Kidney tubule cell (primary cell): ENCODE measurements around the gene LAMA3.
"Not testable (repeated sequence)": the region's sequence is repeated elsewhere in the genome, so short reads cannot be mapped to it uniquely, and the experiment has no call there.

Source experiments
- DNase-seq: peaks from one replicate; pipeline ENCODE4 v3.0.0-alpha.2; 2018; ENCODE audit warnings: low spot score

LAMA3 gene

GRCh38 chr18:23732439-23732838 lies 43.2 kb downstream of the LAMA3 start:
- no peak for DNase-seq

DNA sequence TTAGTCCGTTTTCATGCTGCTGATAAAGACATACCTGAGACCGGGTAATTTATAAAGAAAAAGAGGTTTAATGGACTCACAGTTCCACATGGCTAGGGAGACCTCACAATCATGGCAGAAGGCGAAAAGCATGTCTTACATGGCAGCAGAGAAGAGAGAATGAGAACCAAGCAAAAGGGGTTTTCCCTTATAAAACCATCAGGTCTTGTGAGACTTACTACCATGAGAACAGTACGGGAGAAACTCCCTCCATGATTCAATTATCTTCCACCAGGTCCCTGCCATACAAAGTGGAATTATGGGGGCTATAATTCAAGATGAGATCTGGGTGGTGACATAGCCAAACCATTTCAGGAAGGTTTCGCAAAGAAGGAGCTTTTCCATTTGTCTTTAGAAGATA lies 44.0 kb downstream of the LAMA3 start:
- peak; percentile 48 for DNase-seq

GRCh38 chr18:23733895-23734294 lies 44.6 kb downstream of the LAMA3 start:
- no peak for DNase-seq

- DNase-seq: peak; percentile 89
Observed at GRCh38 chr18:23735021-23735464, 45.8 kb downstream of the LAMA3 start.

DNA sequence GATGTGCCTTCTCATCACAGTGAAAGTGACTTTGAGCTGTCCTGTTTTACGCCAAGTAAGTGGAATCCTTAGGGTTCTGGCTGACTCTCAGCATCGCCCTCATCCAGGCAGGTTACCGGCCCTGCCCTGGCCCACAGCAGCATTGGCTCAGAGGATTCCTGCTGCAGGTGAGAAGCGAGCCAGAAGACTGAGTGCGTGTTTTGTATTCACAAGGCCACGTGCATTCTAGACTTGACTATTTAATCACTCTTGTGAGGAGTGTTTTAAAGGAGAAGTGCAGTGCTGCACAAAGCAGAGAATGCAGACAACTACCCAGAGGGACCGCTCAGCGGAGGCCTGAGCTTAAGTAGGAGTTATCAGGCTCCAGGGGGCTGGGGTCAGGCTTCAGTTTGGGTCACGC lies 48.3 kb downstream of the LAMA3 start:
- DNase-seq: no peak

DNA sequence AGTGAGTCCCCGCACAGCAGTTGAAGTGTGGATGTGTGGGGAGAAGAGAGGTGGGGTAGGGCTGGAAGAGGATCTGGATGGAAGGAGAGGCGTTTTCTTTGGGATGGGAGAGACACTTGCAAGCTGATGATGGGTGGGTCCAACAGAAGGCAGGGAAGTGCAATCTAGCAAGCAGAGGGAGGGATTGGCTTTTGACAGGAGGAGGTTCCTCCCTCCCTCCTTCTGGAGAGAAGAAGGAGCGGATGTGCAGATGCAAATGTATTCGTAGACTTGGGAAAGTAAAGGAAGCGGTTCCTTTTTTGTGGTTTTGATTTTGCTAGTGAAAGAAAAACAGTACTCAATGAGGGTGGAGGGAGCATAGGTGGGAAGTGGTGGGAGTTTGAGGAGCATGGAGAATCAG lies 48.9 kb downstream of the LAMA3 start:
- DNase-seq: no peak

DNA sequence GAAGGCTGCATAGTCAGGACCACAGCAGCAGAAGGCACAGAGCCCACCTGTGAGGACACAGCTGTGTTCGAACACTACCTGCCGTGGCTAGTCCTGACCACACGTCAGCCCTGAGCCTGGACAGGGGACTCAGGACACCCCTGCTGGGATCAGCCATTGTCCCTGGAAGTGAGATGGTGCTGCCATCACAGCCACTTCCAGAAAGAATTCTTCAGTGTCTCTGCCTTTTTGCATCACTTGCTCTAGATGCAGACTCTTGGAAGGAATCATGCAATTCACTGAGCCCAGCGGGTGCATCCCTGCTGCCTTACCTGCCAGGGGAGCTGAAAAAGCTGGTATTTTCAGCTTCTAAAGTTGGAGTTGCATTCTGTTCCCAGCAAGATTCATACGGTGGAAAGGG lies 49.3 kb downstream of the LAMA3 start:
- no peak for DNase-seq

- DNase-seq: no peak
Observed at GRCh38 chr18:23740105-23740830, 51.0 kb downstream of the LAMA3 start.

- not testable (repeated sequence) for DNase-seq
Observed at GRCh38 chr18:23741967-23742366, 52.7 kb downstream of the LAMA3 start.

- DNase-seq: no peak
Observed at GRCh38 chr18:23743733-23744333, 54.6 kb downstream of the LAMA3 start.

DNA sequence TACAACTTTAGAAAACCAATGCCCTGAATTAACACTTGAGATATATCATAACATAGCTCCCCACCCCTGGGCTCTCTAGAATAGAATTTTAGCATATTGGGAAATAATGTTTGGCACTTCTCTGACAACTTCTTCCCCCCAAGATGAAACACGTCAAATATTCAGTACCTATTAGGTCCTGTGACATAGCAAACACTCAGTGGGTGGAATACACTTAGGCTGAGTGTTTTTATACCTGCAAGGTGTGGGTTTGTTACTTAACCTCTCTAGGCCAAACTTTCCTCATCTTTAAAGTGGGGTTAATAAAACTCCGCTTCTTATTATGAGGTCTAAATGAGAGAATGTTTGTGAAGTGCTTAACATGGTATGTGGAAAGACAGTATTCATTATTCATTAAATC lies 56.1 kb downstream of the LAMA3 start:
- no peak for DNase-seq

GRCh38 chr18:23746851-23747250 lies 57.6 kb downstream of the LAMA3 start:
- DNase-seq: no peak

- DNase-seq: no peak
Observed at GRCh38 chr18:23752363-23752762, 63.1 kb downstream of the LAMA3 start.

- no peak for DNase-seq
Observed at GRCh38 chr18:23752796-23753195, 63.5 kb downstream of the LAMA3 start.

- no peak for DNase-seq
Observed at GRCh38 chr18:23756590-23757436, 67.6 kb downstream of the LAMA3 start.

DNA sequence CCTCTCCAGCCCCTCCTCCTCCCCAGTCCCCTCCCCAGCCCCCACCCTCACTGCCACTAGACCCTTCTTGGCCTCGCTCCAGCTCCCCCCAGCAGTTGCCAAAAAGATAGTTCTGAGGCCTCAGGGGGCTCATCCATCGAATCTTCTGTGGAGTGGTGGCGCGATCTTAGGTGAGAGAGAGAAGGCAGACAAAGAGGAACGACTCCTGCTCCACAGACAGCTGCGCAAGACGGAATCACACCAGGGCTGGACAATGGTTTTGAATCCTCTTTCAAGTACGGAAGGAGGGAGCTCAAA lies 68.1 kb downstream of the LAMA3 start:
- no peak for DNase-seq

- DNase-seq: no peak
Observed at GRCh38 chr18:23758281-23758680, 69.0 kb downstream of the LAMA3 start.

DNA sequence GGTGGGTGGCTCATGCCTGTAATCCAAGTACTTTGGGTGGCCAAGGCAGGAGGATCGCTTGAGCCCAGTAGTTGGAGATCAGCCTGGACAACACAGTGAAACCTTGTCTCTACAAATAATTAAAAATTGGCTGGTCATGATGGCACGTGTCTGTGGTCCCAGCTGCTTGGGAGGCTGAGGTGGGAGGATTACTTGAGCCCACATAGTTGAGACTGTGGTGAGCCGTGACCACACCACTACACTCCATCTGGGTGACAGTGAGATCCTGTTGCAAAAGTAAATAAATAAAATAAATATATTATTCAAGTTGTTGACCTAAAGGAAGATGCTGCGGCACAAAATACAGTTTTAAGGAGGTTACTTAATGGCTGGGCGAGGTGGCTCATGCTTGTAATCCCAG lies 72.7 kb downstream of the LAMA3 start:
- DNase-seq: no peak

DNA sequence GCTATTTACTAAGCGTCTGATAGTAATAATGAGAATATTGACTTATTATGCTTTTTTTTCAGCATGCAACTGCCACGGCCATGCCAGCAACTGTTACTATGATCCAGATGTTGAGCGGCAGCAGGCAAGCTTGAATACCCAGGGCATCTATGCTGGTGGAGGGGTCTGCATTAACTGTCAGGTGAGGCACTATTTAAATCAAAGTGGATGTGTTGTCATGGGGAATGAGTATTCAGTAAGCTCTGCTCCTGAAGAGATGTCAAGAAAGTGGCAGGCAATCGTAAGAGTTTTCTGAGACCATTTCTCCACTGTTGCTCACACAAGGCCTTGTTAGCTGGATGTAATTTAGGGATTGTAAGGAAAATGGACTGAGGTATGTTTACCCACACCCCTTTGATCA lies 74.1 kb downstream of the LAMA3 start:
- no peak for DNase-seq

- DNase-seq: no peak
Observed at GRCh38 chr18:23765931-23766330, 76.7 kb downstream of the LAMA3 start.

DNA sequence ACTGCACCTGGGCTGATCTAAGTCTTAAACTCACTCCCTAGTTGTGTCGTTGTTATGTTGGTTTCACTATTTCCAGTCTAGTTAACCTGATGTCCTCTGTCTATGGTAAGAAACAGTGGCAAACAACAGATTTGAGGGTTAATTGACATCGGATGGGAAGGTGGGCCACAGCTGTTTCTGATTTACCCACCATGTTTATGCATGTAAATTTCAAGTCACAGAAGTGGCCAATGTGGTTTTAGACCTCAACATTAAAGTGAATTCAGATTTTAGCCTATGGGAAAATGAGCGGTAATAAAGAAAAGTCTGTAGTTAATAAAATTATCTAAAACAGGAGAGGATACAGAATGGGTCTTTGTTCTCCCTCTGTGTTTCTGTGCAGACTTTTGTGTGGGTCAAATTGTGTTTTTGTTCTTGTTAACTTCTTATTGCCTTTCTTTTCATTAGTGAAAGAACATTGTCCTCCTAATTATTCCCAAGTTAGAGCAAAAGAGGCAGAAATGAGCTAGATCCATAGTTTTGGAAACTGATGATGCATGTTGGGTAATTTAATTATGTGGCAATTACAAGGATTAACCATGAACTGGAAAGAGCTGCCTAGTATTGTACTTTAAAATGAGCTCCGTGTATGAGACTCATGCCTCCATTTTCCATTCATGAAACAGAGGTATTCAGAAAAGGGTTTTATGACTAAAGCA lies 83.2 kb downstream of the LAMA3 start:
- DNase-seq: no peak

- no peak for DNase-seq
Observed at GRCh38 chr18:23776306-23776705, 87.1 kb downstream of the LAMA3 start.

- DNase-seq: no peak
Observed at GRCh38 chr18:23778828-23779227, 89.6 kb downstream of the LAMA3 start.
